Measurements from ENCODE around the gene INPP4B.

DNA sequence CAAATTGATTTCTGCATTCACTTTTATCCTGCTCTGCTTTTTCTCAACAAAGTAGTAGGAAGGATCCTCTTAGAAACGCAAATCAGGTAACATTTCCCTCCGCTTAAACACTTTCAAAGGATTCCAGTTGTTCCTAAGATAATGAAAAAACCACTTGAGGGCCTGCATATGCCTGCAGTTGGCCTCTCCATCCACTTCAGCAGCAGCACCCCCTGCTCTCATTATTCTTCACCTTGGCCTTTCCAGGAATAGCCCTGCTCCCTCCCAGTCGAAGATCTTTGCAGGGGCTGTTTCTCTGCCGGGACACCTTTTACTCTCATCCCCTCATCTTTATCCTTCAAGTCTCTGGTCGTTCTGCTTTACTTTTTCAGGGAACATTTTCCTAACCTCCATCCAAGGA, 314.0 kb downstream of the INPP4B start:
- TF ChIP-seq, protein P1, sequence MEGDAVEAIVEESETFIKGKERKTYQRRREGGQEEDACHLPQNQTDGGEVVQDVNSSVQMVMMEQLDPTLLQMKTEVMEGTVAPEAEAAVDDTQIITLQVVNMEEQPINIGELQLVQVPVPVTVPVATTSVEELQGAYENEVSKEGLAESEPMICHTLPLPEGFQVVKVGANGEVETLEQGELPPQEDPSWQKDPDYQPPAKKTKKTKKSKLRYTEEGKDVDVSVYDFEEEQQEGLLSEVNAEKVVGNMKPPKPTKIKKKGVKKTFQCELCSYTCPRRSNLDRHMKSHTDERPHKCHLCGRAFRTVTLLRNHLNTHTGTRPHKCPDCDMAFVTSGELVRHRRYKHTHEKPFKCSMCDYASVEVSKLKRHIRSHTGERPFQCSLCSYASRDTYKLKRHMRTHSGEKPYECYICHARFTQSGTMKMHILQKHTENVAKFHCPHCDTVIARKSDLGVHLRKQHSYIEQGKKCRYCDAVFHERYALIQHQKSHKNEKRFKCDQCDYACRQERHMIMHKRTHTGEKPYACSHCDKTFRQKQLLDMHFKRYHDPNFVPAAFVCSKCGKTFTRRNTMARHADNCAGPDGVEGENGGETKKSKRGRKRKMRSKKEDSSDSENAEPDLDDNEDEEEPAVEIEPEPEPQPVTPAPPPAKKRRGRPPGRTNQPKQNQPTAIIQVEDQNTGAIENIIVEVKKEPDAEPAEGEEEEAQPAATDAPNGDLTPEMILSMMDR (IDR thresholded peaks at IDR 0.05; ENCODE audit: low read depth, low read length): no peak
- no peak for TF ChIP-seq EZH2phosphoT487 (IDR thresholded peaks at IDR 0.05; ENCODE audit: low read depth)
